ENCODE data around the gene SCNN1A. TPM values are rescaled to one million over a fixed set of nuclear protein-coding genes. Genes with fewer than 3 reads are reported as not detected.
A peak's percentile ranks its signal among the peaks of the same experiment; 100 is the strongest.

The SCNN1A gene
- total and polyA plus RNA-seq, 11 donors = 0.11 to 3.9 (median 0.43) TPM; not detected in 4

- H3K4me1 ChIP-seq = peaks cover 0 to 42% (median 6%) of the 10 kb centered on the region in 12 donors
- H3K9me3 ChIP-seq = no peaks in the 10 kb centered on the region
- no peak for TF ChIP-seq CTCF (IDR thresholded peaks at IDR 0.05)
- TF ChIP-seq POLR2A (IDR thresholded peaks at IDR 0.05) = no peak
- no peaks in the 10 kb centered on the region for H3K27me3 ChIP-seq
- no peaks in the 10 kb centered on the region for H3K36me3 ChIP-seq
- ATAC-seq = no peak
- DNase-seq = no peak
- H3K27ac ChIP-seq = no peak overlapping the region
- H3K4me3 ChIP-seq = no peak overlapping the region
- WGBS, 4 donors = 54 to 77% (median 65%) methylated on average over 14 to 15 of the region's 15 CpGs
- intact Hi-C loops (cut with DNase I) = loop anchor here in 2 of 10 donors (5.0 kb wide), 2 partner anchors 39 to 44 kb away; no protein-coding TSS in a partner anchor
These were observed 4.2 kb downstream of the SCNN1A start for GRCh38 chr12:6370994-6371754.

- Histone ChIP-seq H3K36me3 (no peaks in the 10 kb centered on the region), H3K4me3 (no peak overlapping the region), H3K27ac (no peak overlapping the region), H3K27me3 (no peaks in the 10 kb centered on the region), H3K9me3 (no peaks in the 10 kb centered on the region), H3K4me1 (peaks cover 0 to 36% (median 2%) of the 10 kb centered on the region in 12 donors)
- no peak for TF ChIP-seq CTCF (IDR thresholded peaks at IDR 0.05)
- no peak for TF ChIP-seq POLR2A (IDR thresholded peaks at IDR 0.05)
- WGBS, 4 donors = 75 to 98% (median 92%) methylated on average over 4 of the region's 4 CpGs
- DNase-seq = peak in 2 of 5 donors; percentile 3 to 13
- intact Hi-C loops (cut with DNase I) = loop anchor here in 2 of 10 donors (5.0 kb wide), 2 partner anchors 38 to 43 kb away; no protein-coding TSS in a partner anchor
- no peak for ATAC-seq
These were observed 4.8 kb downstream of the SCNN1A start for GRCh38 chr12:6370576-6370935.

GRCh38 chr12:6369916-6370575 lies 5.3 kb downstream of the SCNN1A start:
- no peaks in the 10 kb centered on the region for H3K27me3 ChIP-seq
- no peaks in the 10 kb centered on the region for H3K9me3 ChIP-seq
- no peak overlapping the region for H3K27ac ChIP-seq
- 92 to 96% (median 93%) methylated on average over 9 of the region's 9 CpGs for WGBS, 4 donors
- peak in 2 of 5 donors; percentile 4 to 15 for DNase-seq
- intact Hi-C loops (cut with DNase I) = loop anchor here in 3 of 10 donors (5.0 kb wide), 2 partner anchors 38 to 43 kb away; no protein-coding TSS in a partner anchor
- ATAC-seq = no peak
- no peaks in the 10 kb centered on the region for H3K36me3 ChIP-seq
- TF ChIP-seq CTCF (IDR thresholded peaks at IDR 0.05) = no peak
- no peak for TF ChIP-seq POLR2A (IDR thresholded peaks at IDR 0.05)
- H3K4me1 ChIP-seq = peaks cover 0 to 36% (median 2%) of the 10 kb centered on the region in 12 donors
- H3K4me3 ChIP-seq = no peak overlapping the region

GRCh38 chr12:6368906-6369525 lies 6.3 kb downstream of the SCNN1A start:
- H3K4me1 ChIP-seq = peaks cover 0 to 40% (median 2%) of the 10 kb centered on the region in 12 donors
- H3K4me3 ChIP-seq = no peak overlapping the region
- intact Hi-C loops (cut with DNase I) = loop anchor here in 1 of 10 donors (5.0 kb wide), 1 partner anchor 42 kb away; no protein-coding TSS in a partner anchor
- peak overlapping the region in 1 of 12 donors; percentile 80 for H3K27ac ChIP-seq
- TF ChIP-seq POLR2A (IDR thresholded peaks at IDR 0.05) = no peak
- no peak for TF ChIP-seq CTCF (IDR thresholded peaks at IDR 0.05)
- no peaks in the 10 kb centered on the region for H3K9me3 ChIP-seq
- ATAC-seq (no peak), DNase-seq (peak in 2 of 5 donors; percentile 7 to 8)
- no peaks in the 10 kb centered on the region for H3K36me3 ChIP-seq
- 78 to 88% (median 84%) methylated on average over 9 of the region's 9 CpGs for WGBS, 4 donors
- no peaks in the 10 kb centered on the region for H3K27me3 ChIP-seq

Data from heart left ventricle (tissue), 16 donors.